Measurements from ENCODE around the gene OMA1.
"Not testable (repeated sequence)": the region's sequence is repeated elsewhere in the genome, so short reads cannot be mapped to it uniquely, and the experiment has no call there.

Gene OMA1

GRCh38 chr1:58583496-58583895 lies 37.0 kb upstream of the OMA1 start:
- H3K4me2 ChIP-seq (ENCODE audit: low read length) = peak overlapping the region; percentile 73
- peaks cover 38% of the 10 kb centered on the region for H3K4me1 ChIP-seq (ENCODE audit: control insufficient read depth, insufficient read depth, low read length)
- H3K36me3 ChIP-seq (ENCODE audit: insufficient read depth, low read length) = no peaks in the 10 kb centered on the region
- H3K9ac ChIP-seq (ENCODE audit: low read depth, low read length) = peak overlapping the region; percentile 58
- no peaks in the 10 kb centered on the region for H3K9me3 ChIP-seq (replicated peaks; ENCODE audit: low read length)
- no peaks in the 10 kb centered on the region for H3K27me3 ChIP-seq (ENCODE audit: control insufficient read depth, insufficient read depth, low read length)
- H3K4me3 ChIP-seq (ENCODE audit: low read length) = no peak overlapping the region

GRCh38 chr1:58582143-58582542 lies 35.6 kb upstream of the OMA1 start:
- not testable (repeated sequence) for H3K27me3 ChIP-seq (ENCODE audit: control insufficient read depth, insufficient read depth, low read length); H3K4me3 ChIP-seq (ENCODE audit: low read length); H3K9ac ChIP-seq (ENCODE audit: low read depth, low read length); H3K4me2 ChIP-seq (ENCODE audit: low read length); H3K9me3 ChIP-seq (replicated peaks; ENCODE audit: low read length); H3K36me3 ChIP-seq (ENCODE audit: insufficient read depth, low read length)
- peaks cover 38% of the 10 kb centered on the region for H3K4me1 ChIP-seq (ENCODE audit: control insufficient read depth, insufficient read depth, low read length)

GRCh38 chr1:58581641-58582040 lies 35.1 kb upstream of the OMA1 start:
- H3K9me3 ChIP-seq (replicated peaks; ENCODE audit: low read length) = no peaks in the 10 kb centered on the region
- no peak overlapping the region for H3K4me3 ChIP-seq (ENCODE audit: low read length)
- peaks cover 36% of the 10 kb centered on the region for H3K4me1 ChIP-seq (ENCODE audit: control insufficient read depth, insufficient read depth, low read length)
- H3K27me3 ChIP-seq (ENCODE audit: control insufficient read depth, insufficient read depth, low read length) = peaks cover 8% of the 10 kb centered on the region
- H3K9ac ChIP-seq (ENCODE audit: low read depth, low read length) = no peak overlapping the region
- no peaks in the 10 kb centered on the region for H3K36me3 ChIP-seq (ENCODE audit: insufficient read depth, low read length)
- no peak overlapping the region for H3K4me2 ChIP-seq (ENCODE audit: low read length)

GRCh38 chr1:58580186-58580585 lies 33.7 kb upstream of the OMA1 start:
- no peak overlapping the region for H3K4me2 ChIP-seq (ENCODE audit: low read length)
- no peak overlapping the region for H3K4me3 ChIP-seq (ENCODE audit: low read length)
- no peak overlapping the region for H3K9ac ChIP-seq (ENCODE audit: low read depth, low read length)
- peaks cover 26% of the 10 kb centered on the region for H3K4me1 ChIP-seq (ENCODE audit: control insufficient read depth, insufficient read depth, low read length)
- H3K27me3 ChIP-seq (ENCODE audit: control insufficient read depth, insufficient read depth, low read length) = peaks cover 21% of the 10 kb centered on the region
- H3K9me3 ChIP-seq (replicated peaks; ENCODE audit: low read length) = no peaks in the 10 kb centered on the region
- no peaks in the 10 kb centered on the region for H3K36me3 ChIP-seq (ENCODE audit: insufficient read depth, low read length)

- Histone ChIP-seq H3K27me3 (ENCODE audit: control insufficient read depth, insufficient read depth, low read length) (peaks cover 31% of the 10 kb centered on the region), H3K4me3 (ENCODE audit: low read length) (no peak overlapping the region), H3K36me3 (ENCODE audit: insufficient read depth, low read length) (no peaks in the 10 kb centered on the region), H3K4me2 (ENCODE audit: low read length) (no peak overlapping the region), H3K4me1 (ENCODE audit: control insufficient read depth, insufficient read depth, low read length) (peaks cover 6% of the 10 kb centered on the region), H3K9ac (ENCODE audit: low read depth, low read length) (no peak overlapping the region), H3K9me3 (replicated peaks; ENCODE audit: low read length) (no peaks in the 10 kb centered on the region)
Measured at GRCh38 chr1:58577654-58578030, 31.1 kb upstream of the OMA1 start.

GRCh38 chr1:58576727-58577653 lies 30.5 kb upstream of the OMA1 start, which contains the start of gene TACSTD2:
Gene TACSTD2 (minus strand): TSS chr1:58577252. CDS start chr1:58577156, 96 bp downstream.
- H3K4me3 ChIP-seq (ENCODE audit: low read length) = peak within 1 kb of the TSS; percentile 57
- no peaks in the 10 kb centered on the region for H3K36me3 ChIP-seq (ENCODE audit: insufficient read depth, low read length)
- peaks cover 31% of the 10 kb centered on the region for H3K27me3 ChIP-seq (ENCODE audit: control insufficient read depth, insufficient read depth, low read length)
- H3K9me3 ChIP-seq (replicated peaks; ENCODE audit: low read length) = no peaks in the 10 kb centered on the region
- H3K4me1 ChIP-seq (ENCODE audit: control insufficient read depth, insufficient read depth, low read length) = peaks cover 6% of the 10 kb centered on the region
- peak within 1 kb of the TSS; percentile 79 for H3K4me2 ChIP-seq (ENCODE audit: low read length)
- H3K9ac ChIP-seq (ENCODE audit: low read depth, low read length) = no peak within 1 kb of the TSS

- Histone ChIP-seq H3K4me1 (ENCODE audit: control insufficient read depth, insufficient read depth, low read length) (peaks cover 6% of the 10 kb centered on the region), H3K4me3 (ENCODE audit: low read length) (peak overlapping the region; percentile 57), H3K9ac (ENCODE audit: low read depth, low read length) (no peak overlapping the region), H3K36me3 (ENCODE audit: insufficient read depth, low read length) (no peaks in the 10 kb centered on the region), H3K9me3 (replicated peaks; ENCODE audit: low read length) (no peaks in the 10 kb centered on the region), H3K27me3 (ENCODE audit: control insufficient read depth, insufficient read depth, low read length) (peaks cover 31% of the 10 kb centered on the region), H3K4me2 (ENCODE audit: low read length) (peak overlapping the region; percentile 79)
Measured at GRCh38 chr1:58576325-58576726, 29.8 kb upstream of the OMA1 start.

- Histone ChIP-seq H3K36me3 (ENCODE audit: insufficient read depth, low read length) (no peaks in the 10 kb centered on the region), H3K4me2 (ENCODE audit: low read length) (no peak overlapping the region), H3K4me3 (ENCODE audit: low read length) (no peak overlapping the region), H3K27me3 (ENCODE audit: control insufficient read depth, insufficient read depth, low read length) (peaks cover 31% of the 10 kb centered on the region), H3K4me1 (ENCODE audit: control insufficient read depth, insufficient read depth, low read length) (peaks cover 6% of the 10 kb centered on the region), H3K9me3 (replicated peaks; ENCODE audit: low read length) (no peaks in the 10 kb centered on the region), H3K9ac (ENCODE audit: low read depth, low read length) (no peak overlapping the region)
Measured at GRCh38 chr1:58575551-58576324, 29.2 kb upstream of the OMA1 start.

GRCh38 chr1:58574816-58575215 lies 28.3 kb upstream of the OMA1 start:
- H3K27me3 ChIP-seq (ENCODE audit: control insufficient read depth, insufficient read depth, low read length) = peaks cover 31% of the 10 kb centered on the region
- no peak overlapping the region for H3K4me3 ChIP-seq (ENCODE audit: low read length)
- no peaks in the 10 kb centered on the region for H3K9me3 ChIP-seq (replicated peaks; ENCODE audit: low read length)
- peaks cover 6% of the 10 kb centered on the region for H3K4me1 ChIP-seq (ENCODE audit: control insufficient read depth, insufficient read depth, low read length)
- H3K36me3 ChIP-seq (ENCODE audit: insufficient read depth, low read length) = no peaks in the 10 kb centered on the region
- no peak overlapping the region for H3K9ac ChIP-seq (ENCODE audit: low read depth, low read length)
- no peak overlapping the region for H3K4me2 ChIP-seq (ENCODE audit: low read length)

- Histone ChIP-seq H3K36me3 (ENCODE audit: insufficient read depth, low read length) (no peaks in the 10 kb centered on the region), H3K4me2 (ENCODE audit: low read length) (no peak overlapping the region), H3K4me3 (ENCODE audit: low read length) (no peak overlapping the region), H3K4me1 (ENCODE audit: control insufficient read depth, insufficient read depth, low read length) (peaks cover 6% of the 10 kb centered on the region), H3K27me3 (ENCODE audit: control insufficient read depth, insufficient read depth, low read length) (peaks cover 31% of the 10 kb centered on the region), H3K9me3 (replicated peaks; ENCODE audit: low read length) (no peaks in the 10 kb centered on the region), H3K9ac (ENCODE audit: low read depth, low read length) (no peak overlapping the region)
Measured at GRCh38 chr1:58573705-58574591, 27.4 kb upstream of the OMA1 start.

GRCh38 chr1:58573138-58573537 lies 26.6 kb upstream of the OMA1 start:
- Histone ChIP-seq H3K9ac (ENCODE audit: low read depth, low read length) (no peak overlapping the region), H3K27me3 (ENCODE audit: control insufficient read depth, insufficient read depth, low read length) (peaks cover 31% of the 10 kb centered on the region), H3K9me3 (replicated peaks; ENCODE audit: low read length) (no peaks in the 10 kb centered on the region), H3K4me1 (ENCODE audit: control insufficient read depth, insufficient read depth, low read length) (peaks cover 11% of the 10 kb centered on the region), H3K4me2 (ENCODE audit: low read length) (no peak overlapping the region), H3K36me3 (ENCODE audit: insufficient read depth, low read length) (no peaks in the 10 kb centered on the region), H3K4me3 (ENCODE audit: low read length) (no peak overlapping the region)
